ENCODE data around the gene STK39.

The STK39 gene

DNA sequence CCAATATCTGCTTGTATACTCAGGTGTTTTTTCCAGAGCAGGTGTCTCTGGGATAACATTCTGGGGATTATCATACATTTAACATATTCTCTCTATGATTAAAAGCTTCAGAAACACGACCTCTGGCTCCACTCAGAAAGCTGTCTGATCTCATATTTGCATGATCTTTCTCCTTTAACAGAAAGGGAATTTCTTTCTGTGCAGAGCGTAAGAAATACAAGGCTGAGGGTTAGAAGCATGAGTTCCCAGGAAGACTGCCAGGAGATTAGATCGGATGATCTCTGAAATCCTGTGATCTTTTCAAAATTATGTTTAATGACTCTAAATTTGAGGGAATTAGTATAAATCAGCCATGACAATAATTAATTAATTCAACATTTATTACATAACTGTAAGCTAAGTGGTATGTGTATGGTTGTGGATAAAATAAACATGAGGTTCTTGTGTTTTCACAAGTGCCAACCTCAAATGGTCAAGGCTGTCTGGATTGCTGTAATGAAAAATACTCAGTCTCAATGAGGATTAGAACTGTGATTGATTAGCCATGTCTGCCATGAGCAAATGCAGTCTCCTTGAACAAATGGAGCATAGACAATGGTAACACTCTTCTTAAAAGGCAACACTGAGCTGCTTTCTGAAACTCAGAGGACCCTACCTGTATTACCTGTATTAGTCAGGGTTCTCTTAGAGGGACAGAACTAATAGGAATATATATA, 304.9 kb downstream of the STK39 start:
- Histone ChIP-seq H3K4me1 (ENCODE audit: control extremely low read depth in 1 of 4, control insufficient read depth in 4 of 4, insufficient read depth in 4 of 4, low read length in 3 of 4) (no peaks in the 10 kb centered on the region), H3K36me3 (ENCODE audit: control insufficient read depth in 4 of 4, insufficient read depth in 4 of 4, low read length in 3 of 4) (no peaks in the 10 kb centered on the region), H3K4me3 (ENCODE audit: control insufficient read depth in 1 of 7, extremely low read depth in 1 of 7, insufficient read depth in 4 of 7, low read depth in 2 of 7, low read length in 6 of 7) (no peak overlapping the region), H3K9me3 (ENCODE audit: control extremely low read depth in 1 of 5, control insufficient read depth in 4 of 5, insufficient read depth in 2 of 5, low read depth in 1 of 5, low read length in 4 of 5) (no peaks in the 10 kb centered on the region), H3K27ac (ENCODE audit: insufficient read depth in 1 of 2, low read depth in 1 of 2, low read length in 2 of 2, poor library complexity in 1 of 2, severe bottlenecking in 2 of 2) (no peak overlapping the region), H3K27me3 (replicated peaks in 2 of 5; ENCODE audit: control insufficient read depth in 4 of 5, insufficient read depth in 5 of 5, low read length in 4 of 5) (no peaks in the 10 kb centered on the region)
- WGBS (ENCODE audit: insufficient coverage) = 93% methylated on average over 2 of the region's 3 CpGs
- no peak for DNase-seq
- POLR2A ChIA-PET = no interaction called here
- CTCF ChIA-PET = no interaction called here

DNA sequence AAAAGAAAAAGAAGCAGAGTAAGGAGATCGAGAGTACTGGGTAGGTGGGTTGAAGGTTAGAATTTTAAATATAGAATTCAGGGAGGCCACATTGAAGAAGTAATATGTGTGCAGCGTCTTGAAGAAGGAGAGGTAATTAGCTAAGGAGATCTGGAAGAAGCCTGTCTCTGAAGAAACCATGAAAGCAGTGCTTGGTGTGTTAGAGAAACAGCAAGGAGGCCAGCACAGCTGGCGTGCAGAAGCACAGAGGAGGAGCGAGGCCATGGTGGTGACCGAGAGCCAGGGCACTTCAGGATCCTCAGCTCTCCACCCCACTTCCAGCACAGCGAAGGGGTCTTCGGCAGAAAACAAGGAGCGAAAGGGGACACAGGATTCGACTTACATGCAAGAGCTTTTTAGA, 305.8 kb downstream of the STK39 start:
- no peak overlapping the region for H3K4me3 ChIP-seq (ENCODE audit: control insufficient read depth in 1 of 7, extremely low read depth in 1 of 7, insufficient read depth in 4 of 7, low read depth in 2 of 7, low read length in 6 of 7)
- CTCF ChIA-PET = no interaction called here
- 96% methylated on average over 2 of the region's 9 CpGs for WGBS (ENCODE audit: insufficient coverage)

DNA sequence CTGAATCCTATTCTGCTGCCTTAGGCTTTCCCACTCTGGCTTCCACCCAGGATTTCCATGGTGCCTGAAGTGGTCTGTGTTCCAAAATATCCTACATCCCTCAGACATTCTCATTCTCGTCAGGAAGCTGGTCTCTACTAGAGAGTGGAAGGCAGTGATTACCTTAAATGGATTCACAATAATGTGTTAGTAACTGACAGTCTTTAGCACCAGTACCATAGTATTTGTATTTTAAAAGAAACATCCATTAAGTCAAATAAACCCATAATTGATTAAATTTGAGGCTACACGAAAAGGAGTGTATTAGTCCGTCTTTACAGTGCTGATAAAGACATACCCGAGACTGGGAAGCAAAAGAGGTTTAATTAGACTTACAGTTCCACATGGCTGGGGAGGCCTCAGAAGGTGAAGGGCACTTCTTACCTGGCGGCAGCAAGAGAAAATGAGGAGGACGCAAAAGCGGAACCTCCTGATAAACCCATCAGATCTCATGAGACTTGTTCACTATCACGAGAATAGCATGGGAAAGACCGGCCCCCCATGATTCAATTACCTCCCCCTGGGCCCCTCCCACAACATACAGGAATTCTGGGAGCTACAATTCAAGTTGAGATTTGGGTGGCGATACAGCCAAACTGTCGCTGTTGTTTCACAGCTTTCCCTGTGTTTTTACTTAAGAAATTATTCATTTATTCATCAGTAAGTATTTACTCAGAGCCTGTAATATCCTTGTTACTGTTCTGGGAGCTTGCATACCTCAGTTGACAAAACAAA, 306.5 kb downstream of the STK39 start:
- Histone ChIP-seq H3K9me3 (ENCODE audit: control extremely low read depth in 1 of 5, control insufficient read depth in 4 of 5, insufficient read depth in 2 of 5, low read depth in 1 of 5, low read length in 4 of 5) (no peaks in the 10 kb centered on the region), H3K4me3 (ENCODE audit: control insufficient read depth in 1 of 7, extremely low read depth in 1 of 7, insufficient read depth in 4 of 7, low read depth in 2 of 7, low read length in 6 of 7) (no peak overlapping the region), H3K27ac (ENCODE audit: insufficient read depth in 1 of 2, low read depth in 1 of 2, low read length in 2 of 2, poor library complexity in 1 of 2, severe bottlenecking in 2 of 2) (peak overlapping the region in 1 of 2 experiments; percentile 76), H3K27me3 (replicated peaks in 2 of 5; ENCODE audit: control insufficient read depth in 4 of 5, insufficient read depth in 5 of 5, low read length in 4 of 5) (no peaks in the 10 kb centered on the region), H3K4me1 (ENCODE audit: control extremely low read depth in 1 of 4, control insufficient read depth in 4 of 4, insufficient read depth in 4 of 4, low read length in 3 of 4) (no peaks in the 10 kb centered on the region), H3K36me3 (ENCODE audit: control insufficient read depth in 4 of 4, insufficient read depth in 4 of 4, low read length in 3 of 4) (no peaks in the 10 kb centered on the region)
- 96% methylated on average over 9 of the region's 11 CpGs for WGBS (ENCODE audit: insufficient coverage)
- no peak for DNase-seq
- POLR2A ChIA-PET = no interaction called here
- CTCF ChIA-PET = no interaction called here

More for the DNA sequence above, 305.8 kb downstream of the STK39 start:
- Histone ChIP-seq H3K27me3 (replicated peaks in 2 of 5; ENCODE audit: control insufficient read depth in 4 of 5, insufficient read depth in 5 of 5, low read length in 4 of 5) (no peaks in the 10 kb centered on the region), H3K4me1 (ENCODE audit: control extremely low read depth in 1 of 4, control insufficient read depth in 4 of 4, insufficient read depth in 4 of 4, low read length in 3 of 4) (no peaks in the 10 kb centered on the region), H3K9me3 (ENCODE audit: control extremely low read depth in 1 of 5, control insufficient read depth in 4 of 5, insufficient read depth in 2 of 5, low read depth in 1 of 5, low read length in 4 of 5) (no peaks in the 10 kb centered on the region), H3K27ac (ENCODE audit: insufficient read depth in 1 of 2, low read depth in 1 of 2, low read length in 2 of 2, poor library complexity in 1 of 2, severe bottlenecking in 2 of 2) (peak overlapping the region in 1 of 2 experiments; percentile 76), H3K36me3 (ENCODE audit: control insufficient read depth in 4 of 4, insufficient read depth in 4 of 4, low read length in 3 of 4) (no peaks in the 10 kb centered on the region)
- POLR2A ChIA-PET = no interaction called here
- no peak for DNase-seq

DNA sequence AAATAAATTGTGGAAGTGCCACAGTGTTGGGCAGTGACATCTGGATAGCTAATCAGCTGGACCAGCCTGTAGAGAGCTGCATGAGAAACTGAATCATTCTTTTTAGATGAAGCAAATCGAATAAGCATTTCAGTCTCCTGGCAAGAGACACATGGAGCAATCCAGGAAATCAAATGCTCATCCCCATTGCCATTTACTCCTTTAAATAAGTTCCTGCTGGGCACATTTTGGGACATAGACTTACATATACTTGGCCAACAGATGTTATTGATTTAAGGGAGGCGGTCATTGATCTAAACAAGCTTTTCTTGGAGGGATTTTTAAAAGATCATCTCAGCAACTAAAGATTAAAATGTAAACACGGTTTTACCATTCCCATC, 307.1 kb downstream of the STK39 start:
- no peak for DNase-seq
- no peaks in the 10 kb centered on the region for H3K4me1 ChIP-seq (ENCODE audit: control extremely low read depth in 1 of 4, control insufficient read depth in 4 of 4, insufficient read depth in 4 of 4, low read length in 3 of 4)
- H3K36me3 ChIP-seq (ENCODE audit: control insufficient read depth in 4 of 4, insufficient read depth in 4 of 4, low read length in 3 of 4) = no peaks in the 10 kb centered on the region
- peak overlapping the region in 1 of 2 experiments; percentile 76 for H3K27ac ChIP-seq (ENCODE audit: insufficient read depth in 1 of 2, low read depth in 1 of 2, low read length in 2 of 2, poor library complexity in 1 of 2, severe bottlenecking in 2 of 2)
- ChIA-PET CTCF (no interaction called here), POLR2A (no interaction called here)
- no peaks in the 10 kb centered on the region for H3K27me3 ChIP-seq (replicated peaks in 2 of 5; ENCODE audit: control insufficient read depth in 4 of 5, insufficient read depth in 5 of 5, low read length in 4 of 5)
- no CpG with 5 or more reads among the region's 3 CpGs for WGBS (ENCODE audit: insufficient coverage)
- no peak overlapping the region for H3K4me3 ChIP-seq (ENCODE audit: control insufficient read depth in 1 of 7, extremely low read depth in 1 of 7, insufficient read depth in 4 of 7, low read depth in 2 of 7, low read length in 6 of 7)
- no peaks in the 10 kb centered on the region for H3K9me3 ChIP-seq (ENCODE audit: control extremely low read depth in 1 of 5, control insufficient read depth in 4 of 5, insufficient read depth in 2 of 5, low read depth in 1 of 5, low read length in 4 of 5)

DNA sequence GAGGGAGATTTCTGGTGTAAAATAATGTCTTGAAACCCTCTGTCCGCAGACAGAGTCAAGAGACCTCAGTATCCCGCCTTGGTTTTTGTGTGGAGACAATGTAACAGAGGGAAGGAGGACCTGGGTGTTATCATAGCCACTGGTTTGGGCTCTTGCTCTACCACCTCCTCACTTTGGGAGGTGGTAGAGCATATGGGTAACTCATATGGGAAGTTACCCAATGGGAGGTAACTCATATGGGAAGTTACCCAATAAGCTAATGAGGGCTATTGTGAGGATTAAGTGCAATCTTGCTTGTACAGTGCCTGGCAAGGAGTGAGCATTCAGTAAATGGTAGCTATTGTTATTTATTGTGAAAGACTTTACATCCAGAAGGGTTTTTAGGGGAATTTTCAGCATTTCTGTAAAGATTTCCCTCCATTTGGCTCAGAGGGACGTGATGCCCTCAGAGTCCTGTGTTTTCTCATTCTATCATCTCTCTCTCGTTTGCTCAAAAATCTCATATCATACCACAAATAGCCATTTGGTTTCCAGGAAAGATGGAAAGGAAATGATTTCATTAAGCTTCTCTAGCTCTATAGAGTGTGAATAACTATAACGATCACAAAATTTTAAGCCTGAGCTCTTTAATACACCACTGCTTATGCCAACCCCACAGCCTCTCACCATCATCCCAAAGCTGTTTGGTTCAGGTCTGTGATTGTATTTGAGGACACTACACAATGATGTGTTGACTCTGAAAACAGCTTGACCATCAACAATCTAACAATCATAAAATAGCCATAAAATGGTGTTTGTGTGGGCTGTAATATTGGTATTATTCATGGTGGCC, 307.7 kb downstream of the STK39 start:
- no peaks in the 10 kb centered on the region for H3K4me1 ChIP-seq (ENCODE audit: control extremely low read depth in 1 of 4, control insufficient read depth in 4 of 4, insufficient read depth in 4 of 4, low read length in 3 of 4)
- H3K27me3 ChIP-seq (replicated peaks in 2 of 5; ENCODE audit: control insufficient read depth in 4 of 5, insufficient read depth in 5 of 5, low read length in 4 of 5) = no peaks in the 10 kb centered on the region
- ChIA-PET CTCF (interaction anchor here (0.6 kb wide), 1 partner anchor 1293 kb away, joined by 3 read pairs; no protein-coding TSS in a partner anchor), POLR2A (no interaction called here)
- no peaks in the 10 kb centered on the region for H3K36me3 ChIP-seq (ENCODE audit: control insufficient read depth in 4 of 4, insufficient read depth in 4 of 4, low read length in 3 of 4)
- no peak for DNase-seq
- no peak overlapping the region for H3K4me3 ChIP-seq (ENCODE audit: control insufficient read depth in 1 of 7, extremely low read depth in 1 of 7, insufficient read depth in 4 of 7, low read depth in 2 of 7, low read length in 6 of 7)
- no peak overlapping the region for H3K27ac ChIP-seq (ENCODE audit: insufficient read depth in 1 of 2, low read depth in 1 of 2, low read length in 2 of 2, poor library complexity in 1 of 2, severe bottlenecking in 2 of 2)
- peaks cover 0 to 2% (median 0%) of the 10 kb centered on the region in 5 experiments for H3K9me3 ChIP-seq (ENCODE audit: control extremely low read depth in 1 of 5, control insufficient read depth in 4 of 5, insufficient read depth in 2 of 5, low read depth in 1 of 5, low read length in 4 of 5)
- WGBS (ENCODE audit: insufficient coverage) = 100% methylated on average over 1 of the region's 5 CpGs

DNA sequence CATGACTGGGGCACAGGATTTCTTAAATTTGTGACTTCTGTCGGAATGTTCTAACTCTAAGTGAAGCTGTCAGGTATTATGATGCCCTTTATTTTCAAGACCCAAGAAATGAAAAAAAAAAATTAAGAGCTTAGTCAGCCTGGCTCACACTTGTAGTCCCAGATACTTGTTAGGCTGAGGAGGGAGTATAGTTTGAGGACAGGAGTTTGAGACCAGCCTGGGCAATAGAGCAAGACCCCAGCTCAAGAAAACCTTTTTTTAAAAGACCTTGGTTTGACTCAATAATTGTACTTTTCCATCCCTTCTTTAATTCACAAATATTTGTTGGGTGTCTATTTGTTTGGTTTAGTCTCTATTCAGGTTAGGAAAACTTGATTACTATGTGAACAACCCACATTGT, 310.0 kb downstream of the STK39 start:
- ChIA-PET CTCF (no interaction called here), POLR2A (no interaction called here)
- Histone ChIP-seq H3K36me3 (ENCODE audit: control insufficient read depth in 4 of 4, insufficient read depth in 4 of 4, low read length in 3 of 4) (no peaks in the 10 kb centered on the region), H3K27ac (ENCODE audit: insufficient read depth in 1 of 2, low read depth in 1 of 2, low read length in 2 of 2, poor library complexity in 1 of 2, severe bottlenecking in 2 of 2) (no peak overlapping the region), H3K4me3 (ENCODE audit: control insufficient read depth in 1 of 7, extremely low read depth in 1 of 7, insufficient read depth in 4 of 7, low read depth in 2 of 7, low read length in 6 of 7) (no peak overlapping the region), H3K9me3 (ENCODE audit: control extremely low read depth in 1 of 5, control insufficient read depth in 4 of 5, insufficient read depth in 2 of 5, low read depth in 1 of 5, low read length in 4 of 5) (peaks cover 0 to 8% (median 0%) of the 10 kb centered on the region in 5 experiments), H3K4me1 (ENCODE audit: control extremely low read depth in 1 of 4, control insufficient read depth in 4 of 4, insufficient read depth in 4 of 4, low read length in 3 of 4) (no peaks in the 10 kb centered on the region), H3K27me3 (replicated peaks in 2 of 5; ENCODE audit: control insufficient read depth in 4 of 5, insufficient read depth in 5 of 5, low read length in 4 of 5) (no peaks in the 10 kb centered on the region)
- no peak for DNase-seq
- WGBS (ENCODE audit: insufficient coverage) = 100% methylated on average over 1 of the region's 1 CpG

DNA sequence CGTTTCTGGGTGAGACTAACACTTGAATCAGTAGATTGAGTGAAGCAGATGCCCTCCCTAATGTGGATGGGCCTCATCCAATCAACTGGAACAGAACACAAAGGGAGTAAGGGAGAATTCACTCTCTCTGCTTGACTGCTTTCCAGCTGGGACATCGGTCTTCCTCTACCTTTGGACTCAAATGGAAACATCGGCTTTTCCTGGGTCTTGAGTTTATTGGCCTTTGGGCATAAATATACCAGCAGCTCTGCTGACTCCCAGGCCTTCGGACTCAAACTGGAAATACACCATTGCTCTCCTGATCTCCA, 311.6 kb downstream of the STK39 start:
- Histone ChIP-seq H3K27ac (ENCODE audit: insufficient read depth in 1 of 2, low read depth in 1 of 2, low read length in 2 of 2, poor library complexity in 1 of 2, severe bottlenecking in 2 of 2) (no peak overlapping the region), H3K27me3 (replicated peaks in 2 of 5; ENCODE audit: control insufficient read depth in 4 of 5, insufficient read depth in 5 of 5, low read length in 4 of 5) (no peaks in the 10 kb centered on the region), H3K4me3 (ENCODE audit: control insufficient read depth in 1 of 7, extremely low read depth in 1 of 7, insufficient read depth in 4 of 7, low read depth in 2 of 7, low read length in 6 of 7) (no peak overlapping the region), H3K9me3 (ENCODE audit: control extremely low read depth in 1 of 5, control insufficient read depth in 4 of 5, insufficient read depth in 2 of 5, low read depth in 1 of 5, low read length in 4 of 5) (peaks cover 0 to 8% (median 0%) of the 10 kb centered on the region in 5 experiments), H3K4me1 (ENCODE audit: control extremely low read depth in 1 of 4, control insufficient read depth in 4 of 4, insufficient read depth in 4 of 4, low read length in 3 of 4) (no peaks in the 10 kb centered on the region), H3K36me3 (ENCODE audit: control insufficient read depth in 4 of 4, insufficient read depth in 4 of 4, low read length in 3 of 4) (no peaks in the 10 kb centered on the region)
- 97% methylated on average over 3 of the region's 4 CpGs for WGBS (ENCODE audit: insufficient coverage)
- ChIA-PET POLR2A (no interaction called here), CTCF (no interaction called here)
- no peak for DNase-seq

Measured in common myeloid progenitor, CD34-positive (primary cell).